HEK293 (cell line): ENCODE measurements around the gene ACOT7.

ENCODE experiments used
- YY1 ChIP-seq: fragments of 450-650 bp; formaldehyde crosslinking; IDR thresholded peaks from 2 replicates; pipeline ENCODE4 v1.5.1; 2018; ENCODE audit warnings: missing biosample characterization, missing genetic modification characterization
- ZEB2 ChIP-seq: fragments of 450-650 bp; formaldehyde crosslinking; IDR thresholded peaks from 2 replicates; pipeline ENCODE4 v1.5.1; 2016; ENCODE audit warnings: missing biosample characterization, missing genetic modification characterization
- ZNF155 ChIP-seq: fragments of 450-650 bp; formaldehyde crosslinking; IDR thresholded peaks from 2 replicates; pipeline ENCODE4 v1.5.1; 2016; ENCODE audit warnings: missing biosample characterization, missing genetic modification characterization
- ZNF174 ChIP-seq: fragments of 450-650 bp; formaldehyde crosslinking; IDR thresholded peaks from 2 replicates; pipeline ENCODE4 v1.5.0; 2017; ENCODE audit warnings: missing biosample characterization, mild to moderate bottlenecking, missing genetic modification characterization
- ZNF677 ChIP-seq: fragments of 450-650 bp; IDR thresholded peaks from 2 replicates; pipeline ENCODE4 v1.5.0; 2018; ENCODE audit warnings: missing biosample characterization, mild to moderate bottlenecking, missing genetic modification characterization, moderate library complexity
- ZNF747 ChIP-seq: fragments of 450-650 bp; formaldehyde crosslinking; IDR thresholded peaks from 2 replicates; pipeline ENCODE4 v1.5.1; 2016; ENCODE audit warnings: missing biosample characterization, missing genetic modification characterization
- ZNF830 ChIP-seq: fragments of 450-650 bp; IDR thresholded peaks from 2 replicates; pipeline ENCODE4 v1.5.0; 2018; ENCODE audit warnings: missing biosample characterization, missing genetic modification characterization, low read depth, mild to moderate bottlenecking, moderate library complexity
- TF ChIP-seq, protein P1 (sequence below): fragments of 450-650 bp; formaldehyde crosslinking; IDR thresholded peaks from 2 replicates; pipeline ENCODE4 v1.5.1; 2016; ENCODE audit warnings: missing biosample characterization, missing genetic modification characterization
- TF ChIP-seq, protein P2 (sequence below): fragments of 450-650 bp; formaldehyde crosslinking; IDR thresholded peaks from 2 replicates; pipeline ENCODE4 v1.5.1; 2016; ENCODE audit warnings: missing biosample characterization, missing genetic modification characterization
- TF ChIP-seq, protein P3 (sequence below): IDR thresholded peaks from 2 replicates; pipeline ENCODE4 v1.6.1; 2011; ENCODE audit warnings: mild to moderate bottlenecking, low read depth, low read length, borderline replicate concordance

DNA sequence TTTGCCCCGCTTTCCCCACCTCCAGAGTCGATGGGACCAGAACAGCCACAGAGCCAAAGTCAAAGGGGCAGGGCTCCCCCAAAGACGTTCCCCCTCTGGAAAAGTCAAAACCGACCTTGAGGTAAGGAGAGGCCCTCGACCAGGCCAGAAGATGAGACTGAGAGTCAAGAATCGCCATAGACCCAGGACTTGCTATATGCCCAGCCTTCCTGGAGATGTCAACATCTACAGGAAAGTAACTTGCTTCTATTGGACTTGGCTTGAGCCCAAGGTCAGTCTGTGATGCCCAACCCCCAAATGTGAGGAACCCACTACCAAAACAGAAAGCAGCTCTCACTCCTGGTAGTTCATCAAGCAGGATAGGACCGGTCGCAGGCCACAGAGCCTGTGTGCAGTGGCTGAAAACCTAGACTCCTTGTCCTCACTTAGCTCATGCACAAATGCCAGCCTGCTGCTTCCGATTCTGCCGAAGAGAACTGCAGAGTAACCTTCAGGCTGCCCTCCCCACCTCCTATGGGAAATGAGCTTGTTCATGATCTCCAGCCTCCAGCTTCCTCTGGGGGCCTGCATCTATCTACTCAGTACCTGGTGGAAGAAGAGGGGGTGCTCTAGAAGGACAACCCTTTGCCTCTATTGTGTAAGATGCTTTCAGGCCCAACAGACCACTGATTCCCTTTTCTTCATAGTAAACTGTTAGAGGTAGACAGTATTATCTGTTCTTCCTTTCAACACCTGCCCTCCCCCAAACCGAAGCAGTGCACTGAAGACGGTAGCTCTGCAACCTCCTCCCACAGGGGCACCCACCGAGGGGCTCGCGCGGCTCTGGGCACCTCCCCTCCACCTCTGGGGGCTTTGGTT is 1.4 kb downstream of the ACOT7 start:
- TF ChIP-seq, protein P1, sequence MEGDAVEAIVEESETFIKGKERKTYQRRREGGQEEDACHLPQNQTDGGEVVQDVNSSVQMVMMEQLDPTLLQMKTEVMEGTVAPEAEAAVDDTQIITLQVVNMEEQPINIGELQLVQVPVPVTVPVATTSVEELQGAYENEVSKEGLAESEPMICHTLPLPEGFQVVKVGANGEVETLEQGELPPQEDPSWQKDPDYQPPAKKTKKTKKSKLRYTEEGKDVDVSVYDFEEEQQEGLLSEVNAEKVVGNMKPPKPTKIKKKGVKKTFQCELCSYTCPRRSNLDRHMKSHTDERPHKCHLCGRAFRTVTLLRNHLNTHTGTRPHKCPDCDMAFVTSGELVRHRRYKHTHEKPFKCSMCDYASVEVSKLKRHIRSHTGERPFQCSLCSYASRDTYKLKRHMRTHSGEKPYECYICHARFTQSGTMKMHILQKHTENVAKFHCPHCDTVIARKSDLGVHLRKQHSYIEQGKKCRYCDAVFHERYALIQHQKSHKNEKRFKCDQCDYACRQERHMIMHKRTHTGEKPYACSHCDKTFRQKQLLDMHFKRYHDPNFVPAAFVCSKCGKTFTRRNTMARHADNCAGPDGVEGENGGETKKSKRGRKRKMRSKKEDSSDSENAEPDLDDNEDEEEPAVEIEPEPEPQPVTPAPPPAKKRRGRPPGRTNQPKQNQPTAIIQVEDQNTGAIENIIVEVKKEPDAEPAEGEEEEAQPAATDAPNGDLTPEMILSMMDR (tag by site-specific recombination): no peak
- TF ChIP-seq ZNF155 (tag by site-specific recombination) (no peak), ZNF174 (tag by site-specific recombination) (no peak), ZNF747 (tag by site-specific recombination) (no peak), YY1 (no peak), ZEB2 (tag by site-specific recombination) (0 out of 2 replicates have a peak, but pooled peaks have one; percentile 17), ZNF830 (no peak), ZNF677 (tag by site-specific recombination) (no peak)
- TF ChIP-seq, protein P2, sequence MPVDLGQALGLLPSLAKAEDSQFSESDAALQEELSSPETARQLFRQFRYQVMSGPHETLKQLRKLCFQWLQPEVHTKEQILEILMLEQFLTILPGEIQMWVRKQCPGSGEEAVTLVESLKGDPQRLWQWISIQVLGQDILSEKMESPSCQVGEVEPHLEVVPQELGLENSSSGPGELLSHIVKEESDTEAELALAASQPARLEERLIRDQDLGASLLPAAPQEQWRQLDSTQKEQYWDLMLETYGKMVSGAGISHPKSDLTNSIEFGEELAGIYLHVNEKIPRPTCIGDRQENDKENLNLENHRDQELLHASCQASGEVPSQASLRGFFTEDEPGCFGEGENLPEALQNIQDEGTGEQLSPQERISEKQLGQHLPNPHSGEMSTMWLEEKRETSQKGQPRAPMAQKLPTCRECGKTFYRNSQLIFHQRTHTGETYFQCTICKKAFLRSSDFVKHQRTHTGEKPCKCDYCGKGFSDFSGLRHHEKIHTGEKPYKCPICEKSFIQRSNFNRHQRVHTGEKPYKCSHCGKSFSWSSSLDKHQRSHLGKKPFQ (tag by site-specific recombination): no peak
- TF ChIP-seq, protein P3, sequence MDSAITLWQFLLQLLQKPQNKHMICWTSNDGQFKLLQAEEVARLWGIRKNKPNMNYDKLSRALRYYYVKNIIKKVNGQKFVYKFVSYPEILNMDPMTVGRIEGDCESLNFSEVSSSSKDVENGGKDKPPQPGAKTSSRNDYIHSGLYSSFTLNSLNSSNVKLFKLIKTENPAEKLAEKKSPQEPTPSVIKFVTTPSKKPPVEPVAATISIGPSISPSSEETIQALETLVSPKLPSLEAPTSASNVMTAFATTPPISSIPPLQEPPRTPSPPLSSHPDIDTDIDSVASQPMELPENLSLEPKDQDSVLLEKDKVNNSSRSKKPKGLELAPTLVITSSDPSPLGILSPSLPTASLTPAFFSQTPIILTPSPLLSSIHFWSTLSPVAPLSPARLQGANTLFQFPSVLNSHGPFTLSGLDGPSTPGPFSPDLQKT: no peak
